Liver (tissue), 9 donors: ENCODE measurements around the gene EXOC2. TPM values are rescaled to one million over a fixed set of nuclear protein-coding genes. Genes with fewer than 3 reads are reported as not detected.

Source experiments
- DNase-seq: peaks from one replicate; pipeline ENCODE4 v3.0.0-alpha.2; 2017; ENCODE audit warnings: low spot score
- H3K27ac ChIP-seq, 2 donors: one replicate each; pipeline ENCODE4 v1.7.0; 2013; ENCODE audit warnings: inconsistent platforms in 2 of 2, low read length in 2 of 2, control low read depth in 1 of 2, low read depth in 1 of 2, mild to moderate bottlenecking in 1 of 2
- H3K27me3 ChIP-seq, 4 donors: one replicate each; pipeline versions ENCODE4 v1.6.1 to v1.7.0; 2013; ENCODE audit warnings: low read length in 3 of 4, inconsistent platforms in 1 of 4, mild to moderate bottlenecking in 1 of 4, moderate library complexity in 1 of 4; ENCODE audit not compliant: control insufficient read depth in 4 of 4, insufficient read depth in 4 of 4
- H3K36me3 ChIP-seq, 4 donors: one replicate each; pipeline versions ENCODE4 v1.6.1 to v1.7.0; 2013; ENCODE audit warnings: low read length in 3 of 4, mild to moderate bottlenecking in 3 of 4, low read depth in 1 of 4, moderate library complexity in 1 of 4; ENCODE audit not compliant: control insufficient read depth in 4 of 4, insufficient read depth in 3 of 4
- H3K4me1 ChIP-seq, 4 donors: one replicate each; pipeline versions ENCODE4 v1.6.1 to v1.7.0; 2013; ENCODE audit warnings: low read length in 3 of 4, mild to moderate bottlenecking in 3 of 4, moderate library complexity in 1 of 4; ENCODE audit not compliant: control insufficient read depth in 4 of 4, insufficient read depth in 4 of 4
- H3K4me3 ChIP-seq, 3 donors: one replicate each; pipeline versions ENCODE4 v1.6.1 to v1.7.0; 2013; ENCODE audit warnings: low read length in 3 of 3, control low read depth in 1 of 3, low read depth in 1 of 3, mild to moderate bottlenecking in 1 of 3
- H3K9ac ChIP-seq, 2 donors: one replicate each; pipeline ENCODE4 v1.7.0; 2013; ENCODE audit warnings: low read length in 2 of 2, mild to moderate bottlenecking in 2 of 2, moderate library complexity in 2 of 2, control low read depth in 1 of 2, low read depth in 1 of 2
- H3K9me3 ChIP-seq, 4 donors: one replicate each; pipeline versions ENCODE4 v1.6.1 to v1.7.0; 2013; ENCODE audit warnings: low read length in 3 of 4; ENCODE audit not compliant: control insufficient read depth in 4 of 4
- ATF3 ChIP-seq: IDR thresholded peaks from 2 replicates; pipeline ENCODE4 v1.6.1; 2016; ENCODE audit warnings: antibody characterized with exemption
- CTCF ChIP-seq: fragments of 150-350 bp; IDR thresholded peaks from 2 replicates; pipeline ENCODE4 v1.5.1; 2017; ENCODE audit warnings: improper control_type of control experiment, low read depth, low read length; ENCODE audit not compliant: missing input control
- EGR1 ChIP-seq, 2 donors: IDR thresholded peaks; 2 replicates each; pipeline ENCODE4 v1.6.1; 2016 to 2018; ENCODE audit warnings: antibody characterized with exemption in 2 of 2, low read depth in 2 of 2
- FOXA1 ChIP-seq: IDR thresholded peaks from 2 replicates; pipeline ENCODE4 v1.6.1; 2016; ENCODE audit warnings: antibody characterized with exemption
- FOXA2 ChIP-seq: IDR thresholded peaks from 2 replicates; pipeline ENCODE4 v1.6.1; 2016; ENCODE audit warnings: antibody characterized with exemption
- GABPA ChIP-seq, 2 donors: IDR thresholded peaks in 1 of 2; conservative IDR thresholded peaks in 1 of 2; 2 replicates each; pipeline ENCODE4 v1.6.1; 2016; ENCODE audit warnings: antibody characterized with exemption in 2 of 2, mild to moderate bottlenecking in 1 of 2, moderate library complexity in 1 of 2
- HNF4A ChIP-seq, 2 donors: conservative IDR thresholded peaks; 2 replicates each; pipeline ENCODE4 v1.6.1; 2016; ENCODE audit warnings: antibody characterized with exemption in 2 of 2, mild to moderate bottlenecking in 2 of 2
- HNF4G ChIP-seq: IDR thresholded peaks from 2 replicates; pipeline ENCODE4 v1.6.1; 2016; ENCODE audit warnings: antibody characterized with exemption
- JUND ChIP-seq, 2 donors: IDR thresholded peaks; 2 replicates each; pipeline ENCODE4 v1.6.1; 2016; ENCODE audit warnings: antibody characterized with exemption in 2 of 2
- MAX ChIP-seq: IDR thresholded peaks from 2 replicates; pipeline ENCODE4 v1.6.1; 2016; ENCODE audit warnings: antibody characterized with exemption
- RAD21 ChIP-seq, 2 donors: IDR thresholded peaks; 2 replicates each; pipeline ENCODE4 v1.6.1; 2016; ENCODE audit warnings: antibody characterized with exemption in 2 of 2, mild to moderate bottlenecking in 2 of 2
- REST ChIP-seq: IDR thresholded peaks from 2 replicates; pipeline ENCODE4 v1.6.1; 2016; ENCODE audit warnings: antibody characterized with exemption, mild to moderate bottlenecking
- RXRA ChIP-seq, 2 donors: IDR thresholded peaks; 2 replicates each; pipeline ENCODE4 v1.6.1; 2017 to 2018; ENCODE audit warnings: antibody characterized with exemption in 2 of 2, mild to moderate bottlenecking in 1 of 2
- SP1 ChIP-seq: IDR thresholded peaks from 2 replicates; pipeline ENCODE4 v1.6.1; 2018; ENCODE audit warnings: antibody characterized with exemption, mild to moderate bottlenecking
- TAF1 ChIP-seq: conservative IDR thresholded peaks from 2 replicates; pipeline ENCODE4 v1.6.1; 2016; ENCODE audit warnings: antibody characterized with exemption, mild to moderate bottlenecking
- YY1 ChIP-seq: IDR thresholded peaks from 2 replicates; pipeline ENCODE4 v1.6.1; 2016; ENCODE audit warnings: antibody characterized with exemption, mild to moderate bottlenecking
- ZBTB33 ChIP-seq: IDR thresholded peaks from 2 replicates; pipeline ENCODE4 v1.6.1; 2016; ENCODE audit warnings: antibody characterized with exemption
- WGBS: extraction: QIAGEN DNeasy Blood & Tissue Kit; methylation state at CpG from one replicate; pipeline ENCODE4 v1.1.7; 2013; 5-methylcytosine and 5-hydroxymethylcytosine counted together
- polyA plus RNA-seq, 2 donors: library from polyadenylated mRNA; stranded (reverse) in 1 of 2; unstranded in 1 of 2; fragments of 200-250 nt in 1 of 2; fragments of >200 nt in 1 of 2; fragmentation: Nextera tagmentation in 1 of 2; extraction: Ambion mirVana in 1 of 2; gene quantifications; one replicate each; pipeline versions ENCODE4 v1.2.1 to v1.2.3, GENCODE V29; 2013 to 2015
- total RNA-seq, 2 donors: library from RNA; depleted of rRNA; stranded (reverse); fragments of >200 nt; gene quantifications; one replicate each; pipeline ENCODE4 v1.2.3, GENCODE V29; 2014
- donor health status: healthy.
- donor health status: healthy.
- donor health status: healthy.
- donor health status: healthy.
- donor health status: healthy.

The EXOC2 gene
- total and polyA plus RNA-seq, 4 donors = 6.7 to 15.3 (median 9.2) TPM

- Histone ChIP-seq H3K27me3 (peaks cover 0 to 4% (median 0%) of the 10 kb centered on the region in 4 donors), H3K4me3 (no peak overlapping the region), H3K9me3 (no peaks in the 10 kb centered on the region), H3K4me1 (no peaks in the 10 kb centered on the region), H3K36me3 (no peaks in the 10 kb centered on the region), H3K27ac (no peak overlapping the region), H3K9ac (no peak overlapping the region)
- 90% methylated on average over 14 of the region's 14 CpGs for WGBS
- no peak for DNase-seq
- TF ChIP-seq SP1 = no peak
- no peak for TF ChIP-seq GABPA (IDR thresholded peaks at IDR 0.05 in 1 of 2, conservative IDR thresholded peaks at IDR 0.05 in 1 of 2)
- no peak for TF ChIP-seq JUND (IDR thresholded peaks at IDR 0.05)
- no peak for TF ChIP-seq RAD21 (IDR thresholded peaks at IDR 0.05)
- TF ChIP-seq RXRA (IDR thresholded peaks at IDR 0.05) = no peak
- no peak for TF ChIP-seq ATF3
- no peak for TF ChIP-seq FOXA2
These were observed 40.7 kb upstream of the EXOC2 start for GRCh38 chr6:733431-734219.

GRCh38 chr6:731924-732323, 39.0 kb upstream of the EXOC2 start:
- no peak for DNase-seq
- Histone ChIP-seq H3K4me3 (no peak overlapping the region), H3K4me1 (no peaks in the 10 kb centered on the region), H3K9me3 (no peaks in the 10 kb centered on the region), H3K36me3 (no peaks in the 10 kb centered on the region), H3K27ac (no peak overlapping the region), H3K27me3 (peaks cover 0 to 4% (median 0%) of the 10 kb centered on the region in 4 donors), H3K9ac (no peak overlapping the region)
- TF ChIP-seq ZBTB33 (no peak), ATF3 (no peak), YY1 (no peak), GABPA (IDR thresholded peaks at IDR 0.05 in 1 of 2, conservative IDR thresholded peaks at IDR 0.05 in 1 of 2) (no peak), FOXA1 (no peak), SP1 (no peak), RXRA (IDR thresholded peaks at IDR 0.05) (no peak), HNF4A (conservative IDR thresholded peaks at IDR 0.05) (no peak), EGR1 (IDR thresholded peaks at IDR 0.05; ENCODE audit: low read depth in 2 of 2) (no peak), REST (no peak), MAX (no peak), CTCF (no peak), HNF4G (no peak), RAD21 (IDR thresholded peaks at IDR 0.05) (no peak), JUND (IDR thresholded peaks at IDR 0.05) (no peak), TAF1 (no peak)
- 76% methylated on average over 7 of the region's 7 CpGs for WGBS
